ENCODE data around the gene CCDC172.

Gene CCDC172

DNA sequence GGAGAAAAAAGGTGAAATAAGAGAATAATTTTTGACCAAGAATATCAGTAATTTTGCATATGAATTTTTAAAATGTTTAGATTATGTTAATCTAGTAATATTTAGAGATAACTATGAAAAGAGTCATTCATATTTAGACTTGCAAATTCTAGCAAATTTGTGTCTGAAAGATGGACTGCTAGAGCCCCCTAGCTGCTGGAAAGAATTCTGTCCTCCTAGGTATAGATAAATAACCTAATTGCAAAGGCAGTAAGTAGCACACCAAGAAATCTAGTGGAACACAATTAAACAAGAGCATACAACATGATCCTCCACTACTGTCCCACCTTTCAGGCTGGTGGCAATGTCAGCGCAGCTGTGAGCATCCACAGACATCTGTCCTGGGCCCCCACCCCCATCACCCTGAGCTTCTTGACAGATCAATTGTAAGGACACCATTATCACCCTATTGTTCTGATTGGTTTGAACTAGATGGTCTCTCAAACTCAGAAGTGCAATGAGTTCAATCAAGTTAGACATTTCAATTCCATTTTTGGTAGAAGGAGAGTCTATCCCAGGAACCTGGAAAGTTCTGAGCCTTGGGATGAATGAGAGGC is 36.2 kb upstream of the CCDC172 start:
- POLR2A ChIA-PET = no interaction called here
- TF ChIP-seq ARNT (IDR thresholded peaks at IDR 0.05) = no peak
- DNase-seq (ENCODE audit: extremely low spot score) = peak; percentile 39
- CTCF ChIA-PET = interaction anchor here (0.6 to 2.9 kb wide), 8 partner anchors 12 to 1116 kb away, joined by 3 to 10 read pairs (median 4); no protein-coding TSS in a partner anchor

DNA sequence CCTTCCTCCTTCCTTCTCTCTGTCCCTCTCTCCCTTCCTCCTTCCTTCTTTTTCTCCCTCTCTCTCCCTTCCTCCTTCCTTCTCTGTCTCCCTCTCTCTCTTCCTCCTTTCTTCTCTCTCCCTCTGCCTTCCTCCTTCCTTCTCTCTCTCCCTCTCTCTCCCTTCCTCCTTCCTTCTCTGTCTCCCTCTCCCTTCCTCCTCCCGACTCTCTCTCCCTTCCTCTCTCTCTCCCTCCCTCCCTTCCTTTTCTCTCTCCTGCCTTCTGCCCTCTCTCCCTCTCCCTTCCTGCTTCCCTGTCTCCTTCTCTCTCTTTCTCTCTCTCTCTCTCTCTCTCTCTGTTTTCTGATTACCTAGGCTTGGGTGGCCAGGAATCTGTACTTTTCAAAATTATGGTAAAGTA is 34.6 kb upstream of the CCDC172 start:
- CTCF ChIA-PET = interaction anchor here (0.7 kb wide), 1 partner anchor 465 kb away, joined by 4 read pairs; no protein-coding TSS in a partner anchor
- no peak for DNase-seq (ENCODE audit: extremely low spot score)
- TF ChIP-seq FOXK2 (IDR thresholded peaks at IDR 0.05) = no peak
- no peak for TF ChIP-seq SP1 (IDR thresholded peaks at IDR 0.05)
- no peak for TF ChIP-seq NFRKB (IDR thresholded peaks at IDR 0.05)
- TF ChIP-seq HDGF (IDR thresholded peaks at IDR 0.05; ENCODE audit: borderline replicate concordance) = no peak
- TF ChIP-seq LEF1 (IDR thresholded peaks at IDR 0.05; ENCODE audit: borderline replicate concordance) = no peak
- POLR2A ChIA-PET = no interaction called here

DNA sequence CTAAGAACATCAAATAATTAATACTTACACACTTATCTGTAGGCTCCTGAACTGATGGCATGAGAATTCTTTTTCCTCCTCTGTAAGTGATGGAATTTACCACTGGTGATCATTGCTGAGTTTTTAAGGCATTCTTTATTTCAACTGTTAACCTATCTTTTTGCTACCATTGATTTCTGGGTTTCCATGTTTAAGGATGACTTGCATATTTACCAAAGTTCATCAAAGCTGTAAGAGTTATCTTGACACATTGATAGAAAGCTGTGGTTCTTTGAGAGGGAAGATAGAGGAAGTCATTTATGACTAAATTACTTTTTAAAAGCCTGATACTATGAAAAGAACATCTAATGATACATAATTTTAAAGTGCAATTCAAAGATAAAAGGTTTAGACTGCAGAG is 31.8 kb upstream of the CCDC172 start:
- ChIA-PET CTCF (no interaction called here), POLR2A (no interaction called here)
- DNase-seq (ENCODE audit: extremely low spot score) = no peak
- no peak for TF ChIP-seq SP1 (IDR thresholded peaks at IDR 0.05)
- no peak for TF ChIP-seq FOXM1 (IDR thresholded peaks at IDR 0.05; ENCODE audit: borderline replicate concordance)
- TF ChIP-seq NFRKB (IDR thresholded peaks at IDR 0.05) = no peak
- TF ChIP-seq ELF4 (IDR thresholded peaks at IDR 0.05) = no peak
- no peak for TF ChIP-seq CTBP1 (IDR thresholded peaks at IDR 0.05; ENCODE audit: borderline replicate concordance)
- TF ChIP-seq FOXK2 (IDR thresholded peaks at IDR 0.05) = no peak
- TF ChIP-seq ZNF384 (IDR thresholded peaks at IDR 0.05) = no peak
- TF ChIP-seq L3MBTL2 (conservative IDR thresholded peaks at IDR 0.05) = no peak
- no peak for TF ChIP-seq SUZ12 (IDR thresholded peaks at IDR 0.05)
- no peak for TF ChIP-seq HDGF (IDR thresholded peaks at IDR 0.05; ENCODE audit: borderline replicate concordance)
- TF ChIP-seq, protein P1, sequence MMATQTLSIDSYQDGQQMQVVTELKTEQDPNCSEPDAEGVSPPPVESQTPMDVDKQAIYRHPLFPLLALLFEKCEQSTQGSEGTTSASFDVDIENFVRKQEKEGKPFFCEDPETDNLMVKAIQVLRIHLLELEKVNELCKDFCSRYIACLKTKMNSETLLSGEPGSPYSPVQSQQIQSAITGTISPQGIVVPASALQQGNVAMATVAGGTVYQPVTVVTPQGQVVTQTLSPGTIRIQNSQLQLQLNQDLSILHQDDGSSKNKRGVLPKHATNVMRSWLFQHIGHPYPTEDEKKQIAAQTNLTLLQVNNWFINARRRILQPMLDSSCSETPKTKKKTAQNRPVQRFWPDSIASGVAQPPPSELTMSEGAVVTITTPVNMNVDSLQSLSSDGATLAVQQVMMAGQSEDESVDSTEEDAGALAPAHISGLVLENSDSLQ (IDR thresholded peaks at IDR 0.05) = no peak
- no peak for TF ChIP-seq ARNT (IDR thresholded peaks at IDR 0.05)
- no peak for TF ChIP-seq LEF1 (IDR thresholded peaks at IDR 0.05; ENCODE audit: borderline replicate concordance)
- TF ChIP-seq FOXA1 (IDR thresholded peaks at IDR 0.05) = no peak
- no peak for TF ChIP-seq BHLHE40 (IDR thresholded peaks at IDR 0.05; ENCODE audit: borderline replicate concordance)
- no peak for TF ChIP-seq TARDBP (IDR thresholded peaks at IDR 0.05)

DNA sequence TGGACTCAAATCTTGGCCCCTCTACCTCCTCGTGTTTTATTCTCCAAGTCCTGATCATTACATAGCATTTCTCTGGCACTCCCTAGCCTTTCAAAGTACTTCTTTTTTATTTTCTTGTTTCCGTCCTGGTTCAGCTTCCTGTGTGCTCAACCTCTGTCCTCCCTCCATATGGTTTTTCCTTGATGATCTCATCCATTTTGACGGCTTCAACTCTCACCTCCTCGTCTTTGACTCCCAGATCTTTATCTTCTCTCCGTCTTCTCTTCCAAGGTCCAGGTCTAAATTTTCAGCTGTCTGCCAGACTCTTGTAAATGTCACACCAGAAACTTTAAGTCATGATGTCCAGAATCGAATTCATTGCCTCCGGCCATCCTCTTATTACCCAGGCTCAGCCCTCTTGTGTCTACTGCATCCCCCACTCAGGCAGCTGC is 27.9 kb upstream of the CCDC172 start:
- DNase-seq (ENCODE audit: extremely low spot score) = no peak
- ChIA-PET CTCF (interaction anchor here (0.7 kb wide), 1 partner anchor 9 kb away, joined by 3 read pairs; no protein-coding TSS in a partner anchor), POLR2A (no interaction called here)
- TF ChIP-seq L3MBTL2 (conservative IDR thresholded peaks at IDR 0.05) (0 out of 2 replicates have a peak, but pooled peaks have one; percentile 22), ELF4 (IDR thresholded peaks at IDR 0.05) (no peak)

DNA sequence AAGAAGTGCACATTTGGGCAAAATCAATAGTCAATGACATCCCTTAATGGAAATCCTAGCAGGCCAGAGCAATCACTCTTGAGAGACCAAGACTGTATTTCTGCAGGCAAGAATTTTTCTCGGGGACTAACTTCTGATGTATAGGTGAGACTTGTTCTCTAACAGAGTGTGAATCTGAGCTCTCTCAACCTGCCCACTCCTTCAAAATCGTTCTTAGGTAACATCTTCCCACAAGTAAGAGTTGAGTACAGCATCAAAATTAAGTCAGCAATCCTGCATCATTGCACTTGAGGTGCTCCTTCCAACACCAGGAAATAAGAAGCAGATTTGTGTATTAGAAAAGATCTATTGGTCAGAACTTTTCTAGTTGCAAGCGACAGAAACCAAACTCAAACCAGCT is 25.7 kb upstream of the CCDC172 start:
- CTCF ChIA-PET = no interaction called here
- no peak for DNase-seq (ENCODE audit: extremely low spot score)
- TF ChIP-seq HDGF (IDR thresholded peaks at IDR 0.05; ENCODE audit: borderline replicate concordance) (no peak), FOXM1 (IDR thresholded peaks at IDR 0.05; ENCODE audit: borderline replicate concordance) (no peak), L3MBTL2 (conservative IDR thresholded peaks at IDR 0.05) (no peak), BHLHE40 (IDR thresholded peaks at IDR 0.05; ENCODE audit: borderline replicate concordance) (no peak), LEF1 (IDR thresholded peaks at IDR 0.05; ENCODE audit: borderline replicate concordance) (no peak), ARNT (IDR thresholded peaks at IDR 0.05) (no peak), TARDBP (IDR thresholded peaks at IDR 0.05) (no peak), ZNF384 (IDR thresholded peaks at IDR 0.05) (no peak), NFRKB (IDR thresholded peaks at IDR 0.05) (no peak), SUZ12 (IDR thresholded peaks at IDR 0.05) (no peak), FOXA1 (IDR thresholded peaks at IDR 0.05) (no peak), CTBP1 (IDR thresholded peaks at IDR 0.05; ENCODE audit: borderline replicate concordance) (no peak), SP1 (IDR thresholded peaks at IDR 0.05) (no peak), FOXK2 (IDR thresholded peaks at IDR 0.05) (no peak), ELF4 (IDR thresholded peaks at IDR 0.05) (no peak)
- TF ChIP-seq, protein P1 (IDR thresholded peaks at IDR 0.05) = no peak
- POLR2A ChIA-PET = interaction anchor here (0.8 kb wide), 1 partner anchor 1635 kb away, joined by 3 read pairs; no protein-coding TSS in a partner anchor

DNA sequence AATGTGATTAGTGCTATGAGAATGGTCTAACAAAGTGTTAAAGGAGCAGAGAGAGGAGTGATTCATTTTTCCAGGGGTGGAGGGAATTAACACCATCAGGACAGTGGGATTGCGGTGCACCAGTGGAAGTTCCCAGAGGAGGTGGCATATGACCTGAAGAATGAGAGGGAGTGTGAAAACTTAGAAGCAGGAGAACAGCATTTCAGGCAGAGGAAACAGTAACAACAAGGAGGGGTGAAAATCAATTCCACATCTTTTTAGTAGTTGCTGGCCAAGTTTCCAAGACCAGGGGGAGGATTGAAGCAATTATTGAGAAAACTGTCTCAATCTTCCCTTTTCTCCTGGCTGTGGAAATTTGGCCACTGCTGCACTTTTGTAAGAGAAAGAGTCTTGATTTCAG is 23.7 kb upstream of the CCDC172 start:
- ChIA-PET POLR2A (no interaction called here), CTCF (no interaction called here)
- DNase-seq (ENCODE audit: extremely low spot score) = no peak
- TF ChIP-seq LEF1 (IDR thresholded peaks at IDR 0.05; ENCODE audit: borderline replicate concordance) = no peak

DNA sequence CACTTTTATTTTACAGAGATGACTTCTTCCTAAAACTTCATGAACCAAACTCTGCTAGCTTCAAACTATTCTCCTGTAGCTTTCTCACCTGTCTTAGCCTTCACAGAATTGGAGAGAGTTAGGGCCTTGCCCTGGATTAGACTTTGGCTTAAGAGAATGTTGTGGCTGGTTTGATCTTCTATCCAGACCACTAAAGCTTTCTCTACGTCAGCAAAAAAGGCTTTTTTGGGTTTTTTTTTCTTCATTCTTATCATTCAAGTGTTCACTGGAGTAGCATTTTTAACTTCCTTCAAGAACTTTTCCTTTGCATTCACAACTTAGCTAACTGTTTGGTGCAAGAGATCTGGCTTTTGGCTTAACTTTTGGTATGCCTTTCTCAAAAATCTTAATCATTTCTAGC is 19.3 kb upstream of the CCDC172 start:
- no peak for DNase-seq (ENCODE audit: extremely low spot score)
- CTCF ChIA-PET = interaction anchor here (0.9 to 1.0 kb wide), 2 partner anchors 9 to 17 kb away, joined by 3 to 4 read pairs; no protein-coding TSS in a partner anchor
- TF ChIP-seq SP1 (IDR thresholded peaks at IDR 0.05) (no peak), BHLHE40 (IDR thresholded peaks at IDR 0.05; ENCODE audit: borderline replicate concordance) (no peak), FOXA1 (IDR thresholded peaks at IDR 0.05) (no peak), ARNT (IDR thresholded peaks at IDR 0.05) (no peak), L3MBTL2 (conservative IDR thresholded peaks at IDR 0.05) (no peak), NFRKB (IDR thresholded peaks at IDR 0.05) (no peak), TARDBP (IDR thresholded peaks at IDR 0.05) (no peak), FOXM1 (IDR thresholded peaks at IDR 0.05; ENCODE audit: borderline replicate concordance) (no peak), ELF4 (IDR thresholded peaks at IDR 0.05) (no peak), SUZ12 (IDR thresholded peaks at IDR 0.05) (no peak), FOXK2 (IDR thresholded peaks at IDR 0.05) (no peak), LEF1 (IDR thresholded peaks at IDR 0.05; ENCODE audit: borderline replicate concordance) (no peak), CTBP1 (IDR thresholded peaks at IDR 0.05; ENCODE audit: borderline replicate concordance) (no peak), HDGF (IDR thresholded peaks at IDR 0.05; ENCODE audit: borderline replicate concordance) (no peak), ZNF384 (IDR thresholded peaks at IDR 0.05) (no peak)
- TF ChIP-seq, protein P1 (IDR thresholded peaks at IDR 0.05) = no peak
- POLR2A ChIA-PET = no interaction called here

Data from HEK293T (cell line).